ENCODE measurements around the gene DGKG. TPM values are rescaled to one million over a fixed set of nuclear protein-coding genes. Genes with fewer than 3 reads are reported as not detected.

The DGKG gene
- total and polyA plus RNA-seq, 2 of the 8 experiments (the other 6 are each of a cell fraction or from before 2014, with no cell fraction given) = 0.30 to 0.48 TPM

- Histone ChIP-seq H2BK15ac (ENCODE audit: low read length) (no peak overlapping the region), H3K4me2 (ENCODE audit: insufficient read depth in 1 of 2, low read depth in 2 of 2, low read length in 2 of 2) (no peak overlapping the region), H3K27me3 (replicated peaks in 1 of 4; ENCODE audit: control insufficient read depth in 3 of 4, extremely low read depth in 1 of 4, insufficient read depth in 3 of 4, low read length in 3 of 4) (no peaks in the 10 kb centered on the region), H3K56ac (replicated peaks; ENCODE audit: insufficient read length, low read depth, low read length) (no peak overlapping the region), H3K36me3 (ENCODE audit: control insufficient read depth in 2 of 4, insufficient read depth in 4 of 4, low read length in 3 of 4) (no peaks in the 10 kb centered on the region), H4K8ac (ENCODE audit: extremely low read depth, insufficient read depth, low read length) (no peak overlapping the region), H4K5ac (ENCODE audit: insufficient read length, low read depth, low read length) (no peak overlapping the region), H4K91ac (replicated peaks; ENCODE audit: insufficient read length, low read length) (no peak overlapping the region), H3K18ac (ENCODE audit: extremely low read depth, low read length) (no peak overlapping the region), H3K79me1 (ENCODE audit: low read depth, low read length) (no peaks in the 10 kb centered on the region), H3K23me2 (ENCODE audit: low read depth, low read length) (no peaks in the 10 kb centered on the region), H2BK12ac (ENCODE audit: low read depth, low read length) (no peak overlapping the region), H4K20me1 (replicated peaks in 1 of 2; ENCODE audit: control insufficient read depth in 1 of 2, insufficient read depth in 2 of 2, low read length in 2 of 2) (no peaks in the 10 kb centered on the region), H2BK5ac (ENCODE audit: low read depth, low read length) (no peak overlapping the region), H3K4ac (replicated peaks; ENCODE audit: insufficient read length, low read depth, low read length) (no peak overlapping the region), H2AK5ac (ENCODE audit: low read depth, low read length) (no peak overlapping the region), H3K9me3 (ENCODE audit: insufficient read depth in 2 of 2, low read depth in 1 of 2, low read length in 1 of 2) (no peaks in the 10 kb centered on the region), H3K4me1 (replicated peaks in 1 of 4; ENCODE audit: control insufficient read depth in 3 of 4, insufficient read depth in 4 of 4, low read length in 3 of 4) (peaks cover 0 to 6% (median 2%) of the 10 kb centered on the region in 4 experiments; a peak in 3 of 7 replicates), H3K79me2 (ENCODE audit: control insufficient read depth in 1 of 2, insufficient read depth in 2 of 2, low read length in 2 of 2) (no peaks in the 10 kb centered on the region), H3K27ac (ENCODE audit: low read depth, low read length) (no peak overlapping the region), H2AFZ (ENCODE audit: low read length) (no peak overlapping the region), H3K4me3 (ENCODE audit: extremely low read depth in 1 of 4, insufficient read depth in 2 of 4, low read depth in 3 of 4, low read length in 4 of 4) (no peak overlapping the region), H3K9ac (replicated peaks in 1 of 4; ENCODE audit: extremely low read depth in 1 of 4, low read depth in 3 of 4, low read length in 3 of 4) (no peak overlapping the region), H2BK120ac (replicated peaks; ENCODE audit: low read depth, low read length) (no peak overlapping the region), H3K14ac (ENCODE audit: insufficient read length) (no peak overlapping the region), H2BK20ac (ENCODE audit: low read length) (no peak overlapping the region), H3K23ac (ENCODE audit: insufficient read length) (no peak overlapping the region)
- POLR2A ChIA-PET (ENCODE audit: partially characterized antibody) = interaction anchor here (1.0 kb wide), 1 partner anchor 14 kb away, joined by 3 read pairs; no protein-coding TSS in a partner anchor
- FAIRE-seq (no peak), DNase-seq (ENCODE audit: low read depth in 1 of 2, low spot score in 2 of 2) (no peak)
- CTCF ChIA-PET (ENCODE audit: partially characterized antibody) = interaction anchor here (0.6 to 2.0 kb wide), 5 partner anchors 14 to 255 kb away, joined by 3 to 5 read pairs (median 4); no protein-coding TSS in a partner anchor
- WGBS, 2 experiments (ENCODE audit: extremely low coverage in 1 of 2, insufficient coverage in 1 of 2, insufficient read length in 1 of 2, insufficient replicate concordance in 2 of 2, low coverage in 1 of 2, low lambda C conversion rate in 2 of 2, missing lambda C conversion rate in 1 of 2) = 91% methylated on average over 2 of the region's 2 CpGs; no CpG with 5 or more reads in 1 of the 2 experiments
- TF ChIP-seq RXRA (IDR thresholded peaks at IDR 0.05; ENCODE audit: insufficient read depth, low read depth, low read length) (no peak), MAFK (IDR thresholded peaks at IDR 0.05; ENCODE audit: low read depth, low read length) (no peak), JUND (IDR thresholded peaks at IDR 0.05; ENCODE audit: low read length) (no peak), SIN3A (conservative IDR thresholded peaks at IDR 0.05 in 1 of 2, IDR thresholded peaks at IDR 0.05 in 1 of 2; ENCODE audit: low read depth in 1 of 2, low read length in 2 of 2) (no peak), BCL11A (IDR thresholded peaks at IDR 0.05; ENCODE audit: low read depth in 2 of 2, low read length in 2 of 2) (no peak), HDAC6 (IDR thresholded peaks at IDR 0.05; ENCODE audit: low read depth, low read length) (no peak), USF2 (IDR thresholded peaks at IDR 0.05; ENCODE audit: low read length) (no peak), HDAC2 (IDR thresholded peaks at IDR 0.05; ENCODE audit: borderline replicate concordance in 1 of 2, low read depth in 2 of 2, low read length in 2 of 2) (no peak), RNF2 (IDR thresholded peaks at IDR 0.05; ENCODE audit: borderline replicate concordance, low read depth, low read length, missing control alignments, poor library complexity, severe bottlenecking) (no peak), ASH2L (IDR thresholded peaks at IDR 0.05; ENCODE audit: low read length) (no peak), KDM1A (IDR thresholded peaks at IDR 0.05; ENCODE audit: borderline replicate concordance, low read length) (no peak), NRF1 (IDR thresholded peaks at IDR 0.05; ENCODE audit: low read depth, low read length) (no peak)
Observed at GRCh38 chr3:186237915-186238314, 124.1 kb downstream of the DGKG start.
